Measurements from ENCODE around the gene RPAP2.

GRCh38 chr1:92372164-92372563 is 73.3 kb downstream of the RPAP2 start:
- no peak for TF ChIP-seq CBX8 (IDR thresholded peaks at IDR 0.05; ENCODE audit: borderline replicate concordance, low read depth, low read length)
- no peak for TF ChIP-seq ATF3 (IDR thresholded peaks at IDR 0.05; ENCODE audit: insufficient read depth, low read depth, low read length)
- no peak for TF ChIP-seq HDAC2 (IDR thresholded peaks at IDR 0.05; ENCODE audit: borderline replicate concordance in 1 of 2, low read depth in 2 of 2, low read length in 2 of 2)

All from H1 (cell line).